Uterus (tissue), 4 donors: ENCODE results near the gene GALR1. TPM values are rescaled to one million over a fixed set of nuclear protein-coding genes. Genes with fewer than 3 reads are reported as not detected.

Experiments used
- DNase-seq, 2 donors: peaks; one replicate each; pipeline ENCODE4 v3.0.0-alpha.2; 2019 to 2020
- H3K27ac ChIP-seq, 2 donors: fragments of 200-600 bp; sonication (generic); 1 replicate in 1 of 2; 2 replicates in 1 of 2; pipeline ENCODE4 v1.5.1; 2016 to 2018
- H3K27me3 ChIP-seq, 2 donors: fragments of 200-600 bp; sonication (generic); one replicate each; pipeline ENCODE4 v1.5.1; 2018 to 2019; ENCODE audit warnings: control low read depth in 1 of 2
- H3K36me3 ChIP-seq, 2 donors: fragments of 200-600 bp; sonication (generic); one replicate each; pipeline ENCODE4 v1.5.1; 2019; ENCODE audit warnings: control low read depth in 1 of 2
- H3K4me1 ChIP-seq, 2 donors: fragments of 200-600 bp; sonication (generic); one replicate each; pipeline ENCODE4 v1.5.1; 2018 to 2019; ENCODE audit warnings: control low read depth in 1 of 2
- H3K4me3 ChIP-seq, 2 donors: fragments of 200-600 bp; sonication (generic); 1 replicate in 1 of 2; 2 replicates in 1 of 2; pipeline ENCODE4 v1.5.1; 2018 to 2019; ENCODE audit warnings: mild to moderate bottlenecking in 1 of 2
- H3K9me3 ChIP-seq, 2 donors: fragments of 200-600 bp; sonication (generic); one replicate each; pipeline ENCODE4 v1.5.1; 2019; ENCODE audit warnings: control low read depth in 1 of 2
- CTCF ChIP-seq, 4 experiments: fragments of 200-600 bp in 2 of 4; fragments of 450-650 bp in 2 of 4; sonication (generic) in 2 of 4; IDR thresholded peaks; one replicate each; pipeline ENCODE4 v1.5.1; 2016 to 2019; ENCODE audit warnings: antibody characterized with exemption in 4 of 4, mild to moderate bottlenecking in 2 of 4, moderate library complexity in 1 of 4
- POLR2A ChIP-seq, 2 donors: fragments of 450-650 bp; IDR thresholded peaks; one replicate each; pipeline ENCODE4 v1.6.1; 2016; ENCODE audit warnings: antibody characterized with exemption in 2 of 2, mild to moderate bottlenecking in 1 of 2, moderate library complexity in 1 of 2
- intact Hi-C: fragments of 100-400 bp; cut with DNase I; formaldehyde crosslinking; loops from one replicate; pipeline ENCODE4 v1.15.1; 2023; ENCODE audit warnings: low total_unique reads
- total RNA-seq, 4 donors: library from RNA; depleted of rRNA in 3 of 4; stranded (reverse); fragments of >200 nt in 3 of 4; gene quantifications; one replicate each; pipeline versions ENCODE4 v1.1.0 to v1.2.4, GENCODE V29; 2014 to 2023
- donor health status: DM: yes; HTN: yes; CAD: no.

Gene GALR1
- under 1 TPM in 1 of 4 donors, not detected in 3; 0.21 TPM for total RNA-seq

- no peak within 1 kb of the TSS for H3K27ac ChIP-seq
- intact Hi-C loops = no loop called here
- peaks cover 0 to 26% of the 10 kb centered on the region in 2 donors for H3K27me3 ChIP-seq
- H3K9me3 ChIP-seq = no peaks in the 10 kb centered on the region
- no peaks in the 10 kb centered on the region for H3K36me3 ChIP-seq
- DNase-seq = no peak
- peak within 1 kb of the TSS in 1 of 2 donors; percentile 11 for H3K4me3 ChIP-seq
- peaks cover 0 to 18% of the 10 kb centered on the region in 2 donors for H3K4me1 ChIP-seq
- no peak for TF ChIP-seq POLR2A (IDR thresholded peaks at IDR 0.05)
- TF ChIP-seq CTCF (IDR thresholded peaks at IDR 0.05) = no peak
Measured at GRCh38 chr18:77249569-77250500, at the start of gene GALR1. GALR1 (plus strand) TSS chr18:77249848; CDS start chr18:77250549, 701 bp downstream.

GRCh38 chr18:77201506-77201905, 48.1 kb upstream of the GALR1 start:
- no peak overlapping the region for H3K27ac ChIP-seq
- intact Hi-C loops = no loop called here
- no peak for DNase-seq
- no peaks in the 10 kb centered on the region for H3K27me3 ChIP-seq
- H3K4me3 ChIP-seq = no peak overlapping the region
- H3K4me1 ChIP-seq = no peaks in the 10 kb centered on the region
- no peaks in the 10 kb centered on the region for H3K9me3 ChIP-seq
- no peaks in the 10 kb centered on the region for H3K36me3 ChIP-seq
- no peak for TF ChIP-seq POLR2A (IDR thresholded peaks at IDR 0.05)
- TF ChIP-seq CTCF (IDR thresholded peaks at IDR 0.05) = no peak

- TF ChIP-seq POLR2A (IDR thresholded peaks at IDR 0.05) (no peak), CTCF (IDR thresholded peaks at IDR 0.05) (no peak)
- H3K9me3 ChIP-seq = no peaks in the 10 kb centered on the region
- no peak for DNase-seq
- peaks cover 1 to 2% of the 10 kb centered on the region in 2 donors for H3K4me1 ChIP-seq
- no peaks in the 10 kb centered on the region for H3K36me3 ChIP-seq
- H3K4me3 ChIP-seq = no peak overlapping the region
- intact Hi-C loops = no loop called here
- H3K27ac ChIP-seq = no peak overlapping the region
- H3K27me3 ChIP-seq = no peaks in the 10 kb centered on the region
Measured at GRCh38 chr18:77202329-77202728, 47.3 kb upstream of the GALR1 start.

- intact Hi-C loops = no loop called here
- Histone ChIP-seq H3K36me3 (no peaks in the 10 kb centered on the region), H3K4me3 (no peak overlapping the region), H3K9me3 (no peaks in the 10 kb centered on the region), H3K4me1 (peaks cover 9 to 10% of the 10 kb centered on the region in 2 donors), H3K27ac (no peak overlapping the region), H3K27me3 (no peaks in the 10 kb centered on the region)
- TF ChIP-seq POLR2A (IDR thresholded peaks at IDR 0.05) (no peak), CTCF (IDR thresholded peaks at IDR 0.05) (no peak)
- DNase-seq = no peak
Measured at GRCh38 chr18:77203071-77203470, 46.6 kb upstream of the GALR1 start.

GRCh38 chr18:77203851-77204250, 45.8 kb upstream of the GALR1 start:
- TF ChIP-seq POLR2A (IDR thresholded peaks at IDR 0.05) = no peak
- no peak for TF ChIP-seq CTCF (IDR thresholded peaks at IDR 0.05)
- Histone ChIP-seq H3K27ac (no peak overlapping the region), H3K9me3 (no peaks in the 10 kb centered on the region), H3K36me3 (no peaks in the 10 kb centered on the region), H3K4me3 (no peak overlapping the region), H3K27me3 (no peaks in the 10 kb centered on the region), H3K4me1 (peaks cover 9 to 10% of the 10 kb centered on the region in 2 donors)
- no peak for DNase-seq
- intact Hi-C loops = no loop called here
